Measurements from ENCODE around the gene ME1.

GRCh38 chr6:83168556-83168955, 262.3 kb downstream of the ME1 start:
- TF ChIP-seq CTCF (IDR thresholded peaks at IDR 0.05) (no peak), POLR2A (IDR thresholded peaks at IDR 0.05) (no peak)

Data from esophagus squamous epithelium (tissue), 4 donors.